CD14-positive monocyte (primary cell): ENCODE results near the gene AP1S3. TPM values are rescaled to one million over a fixed set of nuclear protein-coding genes. Genes with fewer than 3 reads are reported as not detected.

Experiments used
- DNase-seq, 3 donors: peaks; one replicate each; pipeline ENCODE4 v3.0.0-alpha.2; 2011 to 2022
- H2AFZ ChIP-seq: 2 replicates; pipeline ENCODE4 v1.6.0; 2012; ENCODE audit warnings: mild to moderate bottlenecking, low read depth, low read length, inconsistent platforms; ENCODE audit not compliant: insufficient read depth, poor library complexity, severe bottlenecking
- H3K27ac ChIP-seq, 2 donors: 1 replicate in 1 of 2; 2 replicates in 1 of 2; pipeline ENCODE4 v1.5.1; 2012 to 2013; ENCODE audit warnings: low read length in 2 of 2, control low read depth in 1 of 2, inconsistent platforms in 1 of 2, low read depth in 1 of 2, mild to moderate bottlenecking in 1 of 2
- H3K27me3 ChIP-seq, 2 donors: one replicate each; pipeline versions ENCODE4 v1.6.0 to v1.6.1; 2011 to 2013; ENCODE audit warnings: low read length in 2 of 2; ENCODE audit not compliant: control insufficient read depth in 2 of 2, insufficient read depth in 2 of 2
- H3K36me3 ChIP-seq, 2 donors: replicated peaks in 1 of 2; 1 replicate in 1 of 2; 2 replicates in 1 of 2; pipeline versions ENCODE4 v1.5.1 to v1.6.1; 2012 to 2013; ENCODE audit warnings: low read length in 2 of 2, control low read depth in 1 of 2, inconsistent platforms in 1 of 2, mild to moderate bottlenecking in 1 of 2; ENCODE audit not compliant: insufficient read depth in 2 of 2, control insufficient read depth in 1 of 2
- H3K4me1 ChIP-seq, 2 donors: 1 replicate in 1 of 2; 2 replicates in 1 of 2; pipeline versions ENCODE4 v1.5.1 to v1.6.1; 2012 to 2013; ENCODE audit warnings: low read length in 2 of 2, control low read depth in 1 of 2, inconsistent platforms in 1 of 2, mild to moderate bottlenecking in 1 of 2, moderate library complexity in 1 of 2; ENCODE audit not compliant: insufficient read depth in 2 of 2, control insufficient read depth in 1 of 2
- H3K4me2 ChIP-seq: replicated peaks from 2 replicates; pipeline ENCODE3; 2012; ENCODE audit warnings: low read length, moderate library complexity, mild to moderate bottlenecking; ENCODE audit not compliant: poor library complexity, severe bottlenecking; ENCODE audit errors: extremely low read depth
- H3K4me3 ChIP-seq, 3 experiments: fragments of 200-600 bp in 1 of 3; sonication (generic) in 1 of 3; replicated peaks in 1 of 3; 1 replicate in 2 of 3; 2 replicates in 1 of 3; pipeline ENCODE4 v1.5.1; 2011 to 2013; ENCODE audit warnings: low read length in 3 of 3, mild to moderate bottlenecking in 3 of 3, control low read depth in 2 of 3, low read depth in 2 of 3, inconsistent platforms in 1 of 3, moderate library complexity in 1 of 3
- H3K79me2 ChIP-seq: 2 replicates; pipeline ENCODE4 v1.6.0; 2012; ENCODE audit warnings: mild to moderate bottlenecking, control low read depth, inconsistent platforms, low read length, moderate library complexity; ENCODE audit not compliant: insufficient read depth
- H3K9ac ChIP-seq: 2 replicates; pipeline ENCODE4 v1.6.0; 2017; ENCODE audit warnings: low read length, mild to moderate bottlenecking; ENCODE audit not compliant: insufficient read depth, poor library complexity, severe bottlenecking
- H3K9me3 ChIP-seq, 2 donors: replicated peaks in 1 of 2; 1 replicate in 1 of 2; 2 replicates in 1 of 2; pipeline versions ENCODE4 v1.5.1 to v1.6.1; 2012 to 2013; ENCODE audit warnings: low read length in 2 of 2, control low read depth in 1 of 2; ENCODE audit not compliant: control insufficient read depth in 1 of 2, insufficient read depth in 1 of 2
- H4K20me1 ChIP-seq: 2 replicates; pipeline ENCODE4 v1.6.0; 2012; ENCODE audit warnings: mild to moderate bottlenecking, low read length, control low read depth, moderate library complexity; ENCODE audit not compliant: insufficient read depth
- H3K27ac Mint-ChIP-seq, 7 donors: one replicate each; pipeline ENCODE4 v1.8.0; 2020; ENCODE audit warnings: mild to moderate bottlenecking in 7 of 7, mixed read lengths in 7 of 7, moderate library complexity in 6 of 7, inconsistent platforms in 2 of 7
- H3K27me3 Mint-ChIP-seq, 3 donors: one replicate each; pipeline ENCODE4 v1.8.0; 2021 to 2022; ENCODE audit warnings: low read depth in 3 of 3, mild to moderate bottlenecking in 3 of 3, mixed read lengths in 3 of 3, moderate library complexity in 3 of 3, inconsistent platforms in 1 of 3
- H3K36me3 Mint-ChIP-seq, 2 donors: one replicate each; pipeline ENCODE4 v1.8.0; 2020; ENCODE audit warnings: mixed read lengths in 2 of 2, inconsistent platforms in 1 of 2, mild to moderate bottlenecking in 1 of 2
- H3K4me1 Mint-ChIP-seq: one replicate; pipeline ENCODE4 v1.8.0; 2020; ENCODE audit warnings: mild to moderate bottlenecking, mixed read lengths
- H3K4me3 Mint-ChIP-seq, 2 donors: one replicate each; pipeline ENCODE4 v1.8.0; 2020; ENCODE audit warnings: mild to moderate bottlenecking in 2 of 2, mixed read lengths in 2 of 2, moderate library complexity in 1 of 2
- H3K9me3 Mint-ChIP-seq, 7 donors: one replicate each; pipeline ENCODE4 v1.8.0; 2020 to 2022; ENCODE audit warnings: mixed read lengths in 7 of 7, mild to moderate bottlenecking in 6 of 7, moderate library complexity in 6 of 7, inconsistent platforms in 2 of 7
- WGBS: methylation state at CpG from one replicate; pipeline ENCODE4 v1.1.5; 2013; ENCODE audit warnings: missing lambda C conversion rate; ENCODE audit not compliant: insufficient coverage; 5-methylcytosine and 5-hydroxymethylcytosine counted together
- intact Hi-C, 2 donors: fragments of 100-400 bp; cut with micrococcal nuclease; formaldehyde crosslinking; loops; one replicate each; pipeline versions ENCODE4 v1.15.0 to v1.15.1; 2023
- polyA plus RNA-seq, 3 donors: library from polyadenylated mRNA; depleted of rRNA in 1 of 3; unstranded in 2 of 3; stranded (reverse) in 1 of 3; fragments of 300-500 nt in 2 of 3; fragments of >200 nt in 1 of 3; fragmentation: Illumina TruSeq in 2 of 3; gene quantifications; 1 replicate in 2 of 3; 2 replicates in 1 of 3; pipeline ENCODE4 v1.2.3, GENCODE V29; 2012 to 2021
- TF ChIP-seq, protein P1 (sequence below): fragments of 200-600 bp; IDR thresholded peaks from one replicate; pipeline ENCODE4 v1.8.0; 2022; ENCODE audit warnings: antibody characterized with exemption, mild to moderate bottlenecking

The AP1S3 gene
- polyA plus RNA-seq, 3 donors: 0.80 to 1.3 (median 0.81) TPM

DNA sequence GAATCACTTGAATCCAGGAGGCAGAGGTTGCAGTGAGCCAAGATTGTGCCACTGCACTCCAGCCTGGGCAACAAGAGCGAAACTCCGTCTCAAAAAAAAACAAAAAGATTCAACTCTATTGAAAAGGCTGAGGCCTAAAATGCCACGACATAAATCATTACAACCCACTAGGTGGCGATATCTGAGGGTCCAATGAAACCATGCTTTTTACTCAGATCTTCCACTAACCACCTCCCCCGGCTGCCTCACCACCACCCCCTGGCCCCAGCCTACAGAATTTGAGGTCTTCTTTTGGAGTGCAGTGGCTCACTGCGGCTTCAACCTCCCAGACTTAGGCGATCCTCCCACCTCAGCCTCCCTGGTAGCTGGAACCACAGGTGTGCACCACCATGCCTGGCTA lies 57.5 kb downstream of the AP1S3 start:
- Histone ChIP-seq H3K4me1 (no peaks in the 10 kb centered on the region), H3K27ac (no peak overlapping the region), H4K20me1 (no peaks in the 10 kb centered on the region), H3K79me2 (no peaks in the 10 kb centered on the region), H3K36me3 (peaks cover 16 to 26% of the 10 kb centered on the region in 2 donors), H3K4me2 (no peak overlapping the region), H3K27me3 (no peaks in the 10 kb centered on the region), H2AFZ (no peak overlapping the region), H3K9me3 (no peaks in the 10 kb centered on the region), H3K9ac (no peak overlapping the region), H3K4me3 (no peak overlapping the region)
- 69% methylated on average over 5 of the region's 7 CpGs for WGBS
- H3K9me3 Mint-ChIP-seq: no peaks in the 10 kb centered on the region
- intact Hi-C loops: no loop called here
- peak overlapping the region in 1 of 7 donors; percentile 52 for H3K27ac Mint-ChIP-seq
- peaks cover 3% of the 10 kb centered on the region for H3K4me1 Mint-ChIP-seq
- DNase-seq: peak; percentile 13 to 38 (median 37)
- no peaks in the 10 kb centered on the region for H3K27me3 Mint-ChIP-seq
- no peak overlapping the region for H3K4me3 Mint-ChIP-seq
- H3K36me3 Mint-ChIP-seq: peaks cover 34 to 37% of the 10 kb centered on the region in 2 donors
- TF ChIP-seq, protein P1, sequence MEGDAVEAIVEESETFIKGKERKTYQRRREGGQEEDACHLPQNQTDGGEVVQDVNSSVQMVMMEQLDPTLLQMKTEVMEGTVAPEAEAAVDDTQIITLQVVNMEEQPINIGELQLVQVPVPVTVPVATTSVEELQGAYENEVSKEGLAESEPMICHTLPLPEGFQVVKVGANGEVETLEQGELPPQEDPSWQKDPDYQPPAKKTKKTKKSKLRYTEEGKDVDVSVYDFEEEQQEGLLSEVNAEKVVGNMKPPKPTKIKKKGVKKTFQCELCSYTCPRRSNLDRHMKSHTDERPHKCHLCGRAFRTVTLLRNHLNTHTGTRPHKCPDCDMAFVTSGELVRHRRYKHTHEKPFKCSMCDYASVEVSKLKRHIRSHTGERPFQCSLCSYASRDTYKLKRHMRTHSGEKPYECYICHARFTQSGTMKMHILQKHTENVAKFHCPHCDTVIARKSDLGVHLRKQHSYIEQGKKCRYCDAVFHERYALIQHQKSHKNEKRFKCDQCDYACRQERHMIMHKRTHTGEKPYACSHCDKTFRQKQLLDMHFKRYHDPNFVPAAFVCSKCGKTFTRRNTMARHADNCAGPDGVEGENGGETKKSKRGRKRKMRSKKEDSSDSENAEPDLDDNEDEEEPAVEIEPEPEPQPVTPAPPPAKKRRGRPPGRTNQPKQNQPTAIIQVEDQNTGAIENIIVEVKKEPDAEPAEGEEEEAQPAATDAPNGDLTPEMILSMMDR: peak; percentile 49

DNA sequence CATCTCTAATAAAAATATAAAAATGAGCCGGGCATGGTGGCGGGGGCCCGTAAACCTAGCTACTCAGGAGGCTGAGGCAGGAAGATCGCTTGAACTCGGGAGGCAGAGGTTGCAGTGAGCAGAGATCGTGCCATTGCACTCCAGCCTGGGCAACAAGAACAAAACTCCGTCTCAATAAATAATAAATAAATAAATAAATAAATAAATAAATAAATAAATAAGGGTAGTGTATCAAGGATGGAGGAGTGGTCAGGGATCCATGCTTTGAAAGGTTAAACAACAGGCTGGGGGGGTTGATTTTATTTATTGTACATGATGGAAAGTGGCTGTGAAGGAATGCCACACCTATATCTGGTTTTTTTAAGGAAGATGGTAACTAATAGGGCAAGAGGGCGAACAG lies 63.2 kb downstream of the AP1S3 start:
- DNase-seq: no peak
- Histone ChIP-seq H3K4me3 (no peak overlapping the region), H4K20me1 (no peaks in the 10 kb centered on the region), H3K27me3 (no peaks in the 10 kb centered on the region), H3K27ac (no peak overlapping the region), H3K9me3 (no peaks in the 10 kb centered on the region), H3K79me2 (no peaks in the 10 kb centered on the region), H3K9ac (no peak overlapping the region), H2AFZ (no peak overlapping the region), H3K4me2 (no peak overlapping the region), H3K36me3 (peaks cover 16 to 35% of the 10 kb centered on the region in 2 donors), H3K4me1 (no peaks in the 10 kb centered on the region)
- Mint-ChIP-seq H3K36me3 (peaks cover 42 to 47% of the 10 kb centered on the region in 2 donors), H3K27ac (peak overlapping the region in 1 of 7 donors; percentile 32), H3K27me3 (no peaks in the 10 kb centered on the region), H3K4me3 (no peak overlapping the region), H3K9me3 (no peaks in the 10 kb centered on the region), H3K4me1 (peaks cover 5% of the 10 kb centered on the region)
- intact Hi-C loops: no loop called here
- WGBS: 100% methylated on average over 1 of the region's 8 CpGs
- TF ChIP-seq, protein P1: no peak
